GM12873 (cell line): ENCODE data around the gene HECW1.

Experiments used
- TF ChIP-seq, protein P1 (sequence below): IDR thresholded peaks from 2 replicates; pipeline ENCODE4 v1.5.1; 2012; ENCODE audit warnings: low read depth, mild to moderate bottlenecking, moderate library complexity, low read length, control low read depth; ENCODE audit not compliant: insufficient read depth; ENCODE audit errors: missing control alignments

HECW1 gene

DNA sequence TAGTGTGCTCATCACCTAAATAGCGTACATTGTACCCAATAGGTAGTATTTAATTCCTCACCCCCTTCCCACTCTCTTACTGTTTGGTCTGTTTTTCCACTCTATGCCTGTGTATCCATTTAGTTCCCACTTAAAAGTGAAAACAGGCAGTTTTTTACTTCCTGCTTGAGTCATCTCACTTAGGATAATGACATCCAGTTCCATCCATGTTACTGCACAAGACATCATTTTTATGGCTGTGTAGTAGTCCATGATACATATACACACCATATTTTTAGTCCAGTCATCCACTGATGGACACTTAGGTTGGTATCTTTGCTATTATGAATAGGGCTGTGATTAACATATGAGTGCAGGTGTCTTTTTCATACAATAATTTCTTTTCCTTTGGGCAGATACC is 480.6 kb downstream of the HECW1 start:
- TF ChIP-seq, protein P1, sequence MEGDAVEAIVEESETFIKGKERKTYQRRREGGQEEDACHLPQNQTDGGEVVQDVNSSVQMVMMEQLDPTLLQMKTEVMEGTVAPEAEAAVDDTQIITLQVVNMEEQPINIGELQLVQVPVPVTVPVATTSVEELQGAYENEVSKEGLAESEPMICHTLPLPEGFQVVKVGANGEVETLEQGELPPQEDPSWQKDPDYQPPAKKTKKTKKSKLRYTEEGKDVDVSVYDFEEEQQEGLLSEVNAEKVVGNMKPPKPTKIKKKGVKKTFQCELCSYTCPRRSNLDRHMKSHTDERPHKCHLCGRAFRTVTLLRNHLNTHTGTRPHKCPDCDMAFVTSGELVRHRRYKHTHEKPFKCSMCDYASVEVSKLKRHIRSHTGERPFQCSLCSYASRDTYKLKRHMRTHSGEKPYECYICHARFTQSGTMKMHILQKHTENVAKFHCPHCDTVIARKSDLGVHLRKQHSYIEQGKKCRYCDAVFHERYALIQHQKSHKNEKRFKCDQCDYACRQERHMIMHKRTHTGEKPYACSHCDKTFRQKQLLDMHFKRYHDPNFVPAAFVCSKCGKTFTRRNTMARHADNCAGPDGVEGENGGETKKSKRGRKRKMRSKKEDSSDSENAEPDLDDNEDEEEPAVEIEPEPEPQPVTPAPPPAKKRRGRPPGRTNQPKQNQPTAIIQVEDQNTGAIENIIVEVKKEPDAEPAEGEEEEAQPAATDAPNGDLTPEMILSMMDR = no peak

DNA sequence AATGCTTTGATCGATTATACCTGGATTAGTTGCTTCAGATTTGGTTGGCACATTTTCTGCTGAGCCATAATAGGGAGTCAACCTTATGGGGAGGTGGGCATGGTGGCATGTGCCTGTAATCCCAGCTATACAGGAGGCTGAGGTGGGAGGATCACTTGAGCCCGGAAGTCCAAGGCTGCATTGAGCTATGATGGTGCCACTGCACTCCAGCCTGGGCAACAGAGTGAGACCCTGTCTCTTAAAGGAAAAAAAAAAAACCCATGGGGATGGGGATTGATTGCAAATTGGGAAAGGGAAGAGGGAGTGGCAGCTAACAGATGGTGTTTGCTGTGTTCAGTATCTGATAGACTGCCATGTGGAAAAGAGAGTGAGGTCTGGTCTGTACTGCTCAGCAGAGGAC is 481.6 kb downstream of the HECW1 start:
- TF ChIP-seq, protein P1 = no peak

DNA sequence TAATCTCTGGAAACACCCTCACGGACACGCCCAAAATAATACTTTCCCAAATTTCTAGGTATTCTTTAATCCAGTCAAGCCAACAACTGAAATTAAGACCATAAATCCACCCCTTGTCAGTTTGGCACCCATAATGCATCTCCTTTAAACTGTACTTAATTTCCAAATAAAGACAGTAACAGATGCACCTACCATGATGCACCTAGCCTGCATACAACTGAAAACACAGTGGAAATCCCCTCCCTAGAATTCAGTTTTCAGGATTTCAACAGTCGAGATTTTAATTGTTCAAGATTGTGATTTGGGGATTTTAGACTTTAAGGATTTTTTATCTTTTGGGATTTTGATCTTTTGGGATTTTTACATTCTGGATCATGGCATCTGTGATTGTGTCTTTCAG is 487.6 kb downstream of the HECW1 start:
- TF ChIP-seq, protein P1 = no peak

DNA sequence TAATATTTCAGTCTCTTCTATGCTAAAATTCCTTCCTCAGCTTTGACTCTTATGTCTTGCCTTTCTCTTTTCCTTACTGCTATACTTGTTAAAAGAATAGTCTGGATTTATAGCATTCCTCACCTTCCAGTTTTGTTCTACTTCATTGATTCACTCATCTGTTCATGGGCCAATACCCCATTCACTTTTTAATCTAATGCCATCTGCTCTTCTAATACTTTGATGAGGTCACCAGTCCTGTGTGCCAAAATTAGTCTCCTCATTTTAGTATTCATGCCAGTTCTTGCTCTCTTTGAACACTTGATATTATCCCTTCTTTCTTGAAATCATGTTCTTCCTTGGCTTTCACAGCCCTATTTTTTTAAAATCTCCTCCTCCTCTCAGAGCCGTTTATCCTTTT is 489.8 kb downstream of the HECW1 start:
- TF ChIP-seq, protein P1 = no peak

DNA sequence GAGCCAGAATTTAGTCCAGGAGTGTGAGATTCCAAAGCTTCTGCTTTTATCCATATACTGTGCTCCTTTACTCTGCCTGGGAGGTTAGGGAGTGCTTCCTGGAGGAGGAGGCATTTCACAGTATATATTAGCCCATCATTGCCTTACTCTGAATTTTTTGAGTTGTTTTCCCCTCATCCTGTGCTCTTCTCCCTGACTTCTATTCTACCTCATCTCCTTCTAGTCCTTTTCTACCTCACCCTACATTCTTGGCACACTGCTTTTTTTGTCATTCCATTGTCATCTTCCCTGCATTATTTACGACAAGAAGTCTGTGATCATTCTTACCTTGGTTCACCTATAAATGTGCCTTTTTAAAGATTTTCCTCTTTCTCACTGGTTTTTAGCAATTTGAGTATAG is 491.8 kb downstream of the HECW1 start:
- TF ChIP-seq, protein P1 = no peak

DNA sequence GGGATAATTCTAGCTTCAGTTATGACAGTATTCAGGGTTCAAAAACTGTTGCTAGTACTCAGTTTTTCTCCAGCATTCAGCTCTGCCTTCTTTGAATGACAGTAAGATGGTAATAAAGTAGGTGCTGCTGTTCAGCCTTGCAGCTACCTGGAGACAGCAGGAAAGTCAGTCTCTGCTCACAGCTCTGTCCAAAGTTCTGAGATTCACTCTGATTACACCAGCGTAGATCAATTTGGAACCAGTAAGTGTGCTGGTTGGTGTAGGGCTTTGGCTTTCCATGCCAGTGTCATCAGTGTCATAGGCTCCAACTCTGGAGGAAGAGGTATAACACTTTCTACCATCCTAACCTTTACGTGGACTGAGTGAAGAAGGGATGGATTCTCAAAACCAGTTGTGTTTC is 496.6 kb downstream of the HECW1 start:
- TF ChIP-seq, protein P1 = no peak

DNA sequence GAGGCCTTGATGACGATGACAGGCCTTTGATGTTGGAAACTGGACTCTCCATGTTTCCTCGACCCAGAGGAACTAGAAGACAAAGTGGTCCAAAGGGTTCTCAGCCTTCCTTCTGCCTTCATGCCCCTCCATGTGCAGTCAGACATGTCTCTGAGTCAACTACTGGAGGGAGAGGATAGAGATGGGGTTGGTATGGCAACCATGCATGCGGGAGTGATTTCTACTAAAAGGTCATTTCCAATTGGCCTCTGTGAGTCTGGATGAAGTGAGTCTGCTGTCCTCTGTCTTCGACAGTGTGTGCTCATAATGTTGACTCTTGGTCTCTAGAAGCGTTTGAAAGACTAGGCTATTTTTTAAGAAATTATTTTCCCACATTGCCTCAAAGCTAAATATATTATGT is 499.7 kb downstream of the HECW1 start:
- TF ChIP-seq, protein P1 = no peak
